Activated T-helper 9 cell treated with anti-CD3 and anti-CD28 coated beads, Interleukin-2, amount 50 U/mL, for 16 hours (primary cell): ENCODE results near the gene SLC33A1.
"Not testable (repeated sequence)": the region's sequence is repeated elsewhere in the genome, so short reads cannot be mapped to it uniquely, and the experiment has no call there.

Source experiments
- DNase-seq: peaks from one replicate; pipeline ENCODE4 v3.0.0-alpha.2; 2020; ENCODE audit warnings: low read depth

Gene SLC33A1

DNA sequence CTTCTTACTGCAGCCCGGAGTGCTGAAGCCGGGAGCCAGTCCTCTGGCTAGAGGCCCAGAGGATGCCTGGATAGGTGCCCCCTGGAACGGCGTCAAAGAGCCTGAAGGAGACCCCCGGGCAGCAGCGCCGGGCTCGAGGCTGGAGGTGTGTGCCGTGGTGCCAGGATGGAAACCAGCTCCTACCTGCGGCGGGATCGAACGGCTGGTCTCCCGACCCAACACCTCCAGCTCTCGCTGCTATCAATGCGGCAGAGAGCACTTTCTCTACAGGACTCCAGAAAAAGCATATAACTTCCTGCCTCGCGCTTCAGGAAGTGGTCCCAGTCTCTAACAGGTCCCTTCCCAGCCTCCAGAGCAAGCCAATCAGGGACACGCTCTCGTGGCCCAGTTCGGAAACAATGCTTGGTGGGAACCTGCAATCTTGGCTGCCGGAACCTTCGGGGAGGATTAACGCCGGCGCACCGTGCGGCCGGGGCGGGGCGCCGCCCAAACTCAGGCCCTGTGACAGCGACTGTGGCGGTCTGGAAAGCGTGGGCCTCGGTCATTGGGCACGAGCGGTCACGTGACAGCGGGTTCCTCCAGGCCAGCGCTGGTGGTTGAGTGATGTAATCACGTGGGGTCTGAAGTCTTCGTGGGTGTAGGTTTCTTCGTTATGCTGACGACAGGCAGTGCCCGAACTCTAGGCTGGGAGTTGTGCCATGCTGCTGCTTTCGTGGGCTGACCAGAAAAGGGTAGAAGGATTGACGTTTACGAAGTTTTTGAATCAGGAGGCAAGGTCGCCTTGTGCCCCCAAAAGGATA, at the start of gene SLC33A1:
TSS of gene SLC33A1 (minus strand) at position 287 of the 800 bp plus-strand sequence. CDS start 430 bp downstream, outside the sequence.
- peak; percentile 98 for DNase-seq

DNA sequence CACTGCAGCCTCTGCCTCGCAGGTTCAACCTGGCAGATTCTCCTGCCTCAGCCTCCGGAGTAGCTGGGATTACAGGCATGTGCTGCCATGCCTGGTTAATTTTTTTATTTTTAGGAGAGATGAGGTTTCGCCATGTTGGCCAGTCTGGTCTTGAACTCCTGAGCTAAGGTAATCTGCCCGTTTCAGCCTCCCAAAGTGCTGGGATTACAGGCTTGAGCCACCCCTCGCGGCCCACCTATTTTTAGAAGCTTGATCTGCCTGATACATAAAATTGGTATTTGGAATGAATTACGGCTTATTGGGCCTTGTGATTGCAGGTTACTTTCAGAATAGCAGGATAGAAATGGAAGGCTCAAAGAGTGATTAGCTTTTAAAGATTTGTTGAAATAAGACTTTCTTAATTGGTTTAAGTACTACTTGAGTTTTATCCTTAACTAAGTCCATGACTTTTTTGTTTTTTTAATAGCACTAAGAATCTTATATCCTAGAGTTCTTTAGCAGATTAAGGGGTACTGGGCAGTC, 41.2 kb upstream of the SLC33A1 start:
- no peak for DNase-seq

DNA sequence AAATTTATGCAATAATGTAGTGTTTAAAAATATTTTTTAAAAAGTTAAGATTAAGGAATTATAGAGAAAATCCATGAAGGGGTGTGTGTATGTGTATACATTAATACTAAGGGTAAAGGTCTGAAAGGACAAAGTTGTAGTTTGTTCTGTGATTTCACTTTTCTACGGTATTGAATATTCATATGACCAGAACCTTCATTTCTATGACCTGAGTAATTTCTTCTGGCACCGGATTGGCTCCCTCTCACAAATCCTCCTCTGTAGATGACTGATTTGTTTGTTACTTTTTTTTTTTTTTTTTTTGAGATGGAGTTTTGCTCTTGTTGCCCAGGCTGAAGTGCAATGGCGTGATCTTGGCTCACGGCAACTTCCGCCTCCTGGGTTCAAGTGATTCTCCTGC, 37.1 kb upstream of the SLC33A1 start:
- DNase-seq, result no peak

DNA sequence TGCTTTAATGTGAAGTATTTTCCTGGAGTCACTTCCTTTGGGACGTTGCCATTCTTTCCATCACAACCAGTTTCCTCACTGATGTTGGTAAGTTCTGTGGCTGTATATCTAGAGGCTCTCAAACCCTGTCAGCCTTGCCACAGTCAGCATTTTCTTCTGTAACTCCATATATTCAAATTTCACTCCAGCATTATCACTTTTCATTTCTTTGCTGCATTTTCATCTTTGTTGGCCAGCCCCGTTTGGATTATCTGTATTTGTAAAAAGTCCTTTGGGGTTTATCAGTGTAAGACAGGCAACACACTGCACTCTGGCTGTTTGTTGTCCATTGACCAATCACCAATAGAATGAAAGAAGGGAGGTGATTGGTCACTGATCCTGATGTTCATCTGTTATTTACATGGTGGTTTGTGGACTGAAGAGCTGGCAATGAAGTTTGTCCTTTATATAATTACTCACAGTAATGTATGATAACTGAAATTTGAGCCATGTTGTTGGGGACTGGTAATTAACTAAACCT, 36.5 kb upstream of the SLC33A1 start:
- no peak for DNase-seq

DNA sequence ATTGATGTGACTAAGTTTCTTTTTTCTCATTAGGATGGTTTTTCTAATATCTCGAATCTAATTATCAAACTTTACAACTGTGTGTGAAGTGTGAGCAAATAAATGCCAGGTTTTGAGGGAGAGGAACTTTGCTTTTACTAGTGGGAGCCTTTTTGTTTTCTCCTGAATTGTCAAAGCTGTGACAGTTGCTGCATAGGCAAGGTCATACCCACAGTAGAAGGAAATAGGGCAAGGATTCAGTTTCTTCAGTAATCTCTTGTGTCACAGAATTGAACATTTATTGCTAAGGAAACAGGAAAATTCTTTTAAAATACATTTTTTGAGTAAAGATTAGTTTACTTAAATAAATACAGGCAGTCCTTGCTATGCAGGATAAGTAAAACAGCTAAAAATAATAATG, 35.7 kb upstream of the SLC33A1 start:
- no peak for DNase-seq

DNA sequence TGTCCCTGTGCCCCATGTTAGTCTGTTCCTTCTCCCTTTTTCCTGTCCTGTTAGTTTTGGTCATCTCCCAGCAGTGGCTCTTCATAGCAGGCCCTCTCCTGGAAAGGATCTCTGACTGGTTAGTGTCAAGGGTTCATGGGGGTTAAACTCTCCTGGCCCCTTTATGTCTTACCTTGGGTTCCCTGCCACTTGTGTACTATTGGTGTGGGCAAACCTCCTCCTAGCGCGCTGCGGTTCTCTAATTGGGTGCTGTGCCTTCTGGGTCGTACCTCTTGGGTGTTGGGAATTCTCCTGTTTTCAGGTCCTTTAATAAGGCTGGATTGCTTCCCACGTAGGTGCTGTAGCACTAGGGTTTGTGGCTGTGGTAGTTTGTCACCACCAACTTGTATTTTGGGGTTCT, 35.0 kb upstream of the SLC33A1 start:
- DNase-seq, result no peak

DNA sequence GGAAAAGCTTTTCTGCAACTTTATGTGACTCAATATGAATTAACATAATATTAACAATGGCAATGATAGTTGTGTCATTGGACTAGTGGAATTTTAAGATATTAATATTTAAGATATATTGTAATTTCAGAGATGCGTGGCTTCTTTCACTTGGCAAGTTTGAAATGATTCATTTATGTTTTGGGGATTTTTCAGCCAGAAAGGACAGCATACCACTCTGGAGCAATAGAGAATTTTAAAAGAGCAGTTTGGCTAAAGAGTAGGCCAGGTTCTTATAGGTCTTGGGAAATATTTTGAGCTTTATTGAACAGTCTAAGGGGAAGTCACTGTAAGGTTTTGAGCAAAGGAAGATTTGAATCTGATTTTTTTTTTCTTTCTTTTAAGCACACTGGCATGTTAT, 32.7 kb upstream of the SLC33A1 start:
- DNase-seq, result no peak

DNA sequence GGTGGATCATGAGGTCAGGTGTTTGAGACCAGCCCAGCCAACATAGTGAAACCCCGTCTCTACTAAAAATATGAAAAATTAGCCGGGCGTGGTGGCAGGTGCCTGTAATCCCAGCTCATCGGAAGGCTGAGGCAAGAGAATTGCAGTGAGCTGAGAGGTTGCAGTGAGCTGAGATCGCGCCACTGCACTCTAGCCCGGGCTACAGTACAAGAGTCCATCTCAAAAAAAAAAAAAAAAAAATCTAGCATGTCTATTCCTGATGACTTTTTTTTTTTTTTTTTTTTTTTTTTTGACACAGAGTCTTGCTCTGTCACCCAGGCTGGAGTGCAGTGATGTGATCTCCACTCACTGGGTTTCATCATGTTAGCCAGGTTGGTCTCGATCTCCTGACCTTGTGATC, 32.1 kb upstream of the SLC33A1 start:
- not testable (repeated sequence) for DNase-seq

DNA sequence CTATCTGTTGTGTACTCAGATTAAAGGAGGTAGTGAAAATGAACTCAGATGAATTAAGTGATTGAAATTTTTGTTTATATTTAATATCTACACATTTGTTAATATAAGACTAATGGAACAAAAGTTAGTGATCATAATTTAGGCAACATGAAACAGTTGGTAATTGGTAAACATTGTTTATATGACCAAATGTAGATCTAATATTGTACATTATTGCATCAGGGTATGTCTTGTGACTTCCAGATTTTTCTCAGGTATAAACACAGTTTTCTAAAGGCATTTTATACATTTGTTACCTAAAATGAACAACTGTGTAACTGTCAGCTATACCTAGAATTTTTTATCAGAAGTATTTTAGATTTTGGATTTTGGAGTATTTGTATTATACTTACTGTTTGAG, 31.1 kb upstream of the SLC33A1 start:
- DNase-seq, result no peak

DNA sequence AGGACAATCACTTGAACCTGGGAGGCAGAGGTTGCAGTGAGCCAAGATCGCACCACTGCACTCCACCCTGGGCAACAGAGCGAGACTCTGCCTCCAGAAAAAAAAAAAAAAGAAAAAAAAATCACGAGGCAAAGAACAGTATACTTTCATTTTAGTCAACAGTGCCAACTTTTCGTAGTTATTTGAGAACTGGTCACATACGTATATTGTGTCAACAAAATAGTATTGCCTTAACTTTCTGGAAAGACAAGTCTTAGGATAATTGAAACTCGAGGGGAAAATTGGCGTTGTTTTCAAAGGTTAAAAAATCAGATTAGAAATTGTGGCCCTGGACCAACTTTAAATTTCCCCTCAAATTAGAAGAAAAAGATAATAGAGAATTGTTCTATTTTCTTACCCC, 30.1 kb upstream of the SLC33A1 start:
- DNase-seq, result no peak

DNA sequence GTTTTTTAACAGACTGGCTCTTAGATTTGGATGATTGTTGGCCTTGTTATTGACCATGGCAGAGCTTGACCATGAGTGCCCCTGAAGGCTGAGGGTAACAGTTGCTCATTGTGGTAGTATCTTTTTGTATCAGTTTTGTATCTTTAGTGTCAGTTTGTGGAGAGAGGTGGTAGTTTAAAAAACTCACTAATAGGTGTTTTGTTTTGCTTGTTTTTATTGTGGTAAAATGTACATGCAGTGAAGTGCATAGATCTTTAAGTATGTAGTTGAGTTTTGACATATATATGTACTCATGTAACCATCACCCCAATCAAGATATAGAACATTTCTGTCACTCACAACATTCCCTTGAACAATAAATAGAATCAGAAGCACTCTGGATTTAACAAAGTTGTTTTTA, 26.1 kb upstream of the SLC33A1 start:
- DNase-seq, result no peak

DNA sequence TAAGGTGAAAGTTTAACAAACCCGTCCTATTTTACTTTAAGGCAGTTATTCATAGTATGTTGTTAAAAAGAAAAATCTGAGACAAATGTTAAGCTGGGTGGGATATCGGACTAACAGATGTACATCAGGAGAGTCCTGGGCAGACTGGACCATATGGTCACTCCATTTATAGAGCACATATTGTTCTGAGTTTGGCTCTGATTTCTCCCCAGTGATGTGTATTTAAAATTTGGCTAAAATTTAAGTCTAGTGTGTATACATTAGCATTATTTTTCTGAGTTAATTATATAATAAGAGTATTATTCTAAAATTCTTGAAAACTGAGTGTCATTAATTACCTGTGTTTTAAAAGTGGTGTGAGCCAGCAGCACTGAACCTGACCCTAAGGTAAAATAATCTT, 22.3 kb upstream of the SLC33A1 start:
- no peak for DNase-seq

DNA sequence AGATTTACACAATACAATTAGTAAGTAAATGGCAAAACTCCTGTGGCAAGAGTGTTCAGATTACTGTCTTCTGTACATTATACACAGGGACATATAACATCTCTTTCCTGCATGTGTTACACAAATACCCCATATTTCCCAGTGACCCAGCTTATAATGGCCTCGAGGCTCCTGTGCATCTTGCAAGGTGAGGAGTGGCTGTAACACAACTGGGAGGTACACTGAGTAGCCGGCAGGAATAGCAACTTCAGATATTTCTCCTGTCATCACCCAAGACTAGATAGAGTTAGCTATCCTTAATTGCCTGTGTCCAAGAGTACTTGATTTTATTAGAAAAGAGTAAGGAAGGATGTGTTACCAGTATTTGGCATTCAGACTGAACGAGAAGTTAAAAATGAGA, 21.8 kb upstream of the SLC33A1 start:
- no peak for DNase-seq

DNA sequence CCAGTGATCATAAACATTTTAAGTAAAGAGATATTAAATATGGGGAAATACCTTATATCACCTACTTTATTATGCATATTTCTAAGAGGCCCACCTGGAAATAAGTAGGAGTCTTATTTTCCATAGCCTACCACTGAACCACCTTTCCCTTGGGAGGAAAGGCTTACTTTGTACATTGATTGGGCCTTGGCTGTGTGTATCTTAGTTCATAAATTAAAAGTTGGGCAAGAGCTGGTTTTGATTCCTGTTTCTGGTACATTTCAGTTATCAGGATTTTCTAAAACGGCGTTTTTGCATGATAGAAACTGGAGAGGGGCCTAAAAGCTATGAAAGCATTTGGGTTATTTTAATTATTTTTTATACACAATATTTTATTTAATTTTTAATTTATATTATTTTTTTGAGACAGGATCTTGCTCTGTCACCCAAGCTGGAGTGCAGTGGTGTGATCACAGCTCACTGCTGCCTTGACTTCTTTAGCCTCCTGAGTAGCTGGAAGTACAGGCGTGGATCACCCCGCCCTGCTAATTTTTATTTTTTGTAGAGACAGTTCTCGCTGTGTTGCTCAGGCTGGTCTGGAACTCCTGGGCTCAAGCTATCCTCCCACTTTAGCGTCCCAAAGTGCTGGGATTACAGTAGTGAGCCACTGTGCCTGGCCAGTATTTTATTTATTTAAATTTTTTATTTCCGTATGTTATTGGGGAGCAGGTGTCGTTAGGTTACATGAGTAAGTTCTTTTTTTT, 18.8 kb upstream of the SLC33A1 start:
- no peak for DNase-seq

DNA sequence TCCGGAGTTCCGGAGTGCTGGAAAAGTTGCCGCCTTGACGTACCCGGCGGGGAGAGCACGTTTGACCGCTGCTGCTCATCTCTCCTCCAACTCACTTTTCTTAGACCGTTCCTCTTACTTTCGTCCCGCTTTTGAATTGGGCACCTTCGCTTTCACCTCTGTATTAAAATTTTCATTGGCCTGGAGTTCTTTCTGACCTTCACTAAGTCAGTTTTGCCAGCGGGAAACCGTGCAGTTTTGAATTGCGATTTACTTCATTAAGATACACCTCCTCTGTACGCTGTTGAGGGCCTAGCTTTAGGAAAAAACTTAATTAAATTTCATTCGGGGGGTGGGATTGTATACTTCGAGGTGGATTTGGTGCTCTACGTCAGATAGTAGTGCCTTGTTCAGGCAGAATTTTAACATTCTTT, 17.5 kb upstream of the SLC33A1 start:
- DNase-seq, result no peak

DNA sequence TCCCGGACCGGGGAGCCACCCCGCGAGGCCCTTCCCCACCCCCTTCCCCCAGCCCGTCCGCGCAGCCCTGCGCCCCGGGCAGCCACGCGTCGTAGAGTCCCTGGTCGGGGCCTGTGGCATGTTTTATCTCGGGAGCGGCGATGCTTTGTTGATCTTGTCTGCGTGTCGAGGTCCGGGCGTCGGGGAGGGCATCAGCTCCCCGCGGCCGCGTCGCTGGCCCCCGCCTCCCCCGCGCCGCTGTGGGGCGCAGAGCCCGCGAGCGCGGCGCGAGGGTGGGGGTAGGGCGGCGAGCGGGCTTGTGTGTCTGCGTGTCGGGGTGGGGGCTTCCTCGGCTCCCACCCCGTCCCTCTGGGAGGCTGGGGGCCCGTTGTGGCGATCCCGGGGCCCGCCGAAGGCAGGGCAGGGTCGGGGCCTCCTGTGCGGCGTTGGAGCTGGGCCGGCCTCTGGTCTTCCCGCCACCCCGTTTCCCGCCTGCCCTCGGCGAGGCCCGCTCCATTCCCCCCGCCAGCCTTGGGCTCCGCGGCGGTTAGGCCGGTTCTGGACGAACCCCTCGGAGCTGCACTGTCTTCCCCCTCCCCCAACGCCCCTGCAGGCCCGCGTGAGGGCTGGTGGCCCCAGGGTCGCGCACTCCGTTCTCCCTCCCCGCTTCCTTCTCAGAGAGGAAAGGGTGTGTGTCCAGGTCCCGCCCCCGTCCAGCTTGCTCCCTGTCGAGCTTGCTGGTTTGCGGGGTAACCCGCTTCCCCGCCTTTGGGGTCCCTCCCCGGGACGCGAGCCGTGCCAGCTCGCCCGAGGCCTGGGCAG, 16.9 kb upstream of the SLC33A1 start:
- DNase-seq, result peak; percentile 28

DNA sequence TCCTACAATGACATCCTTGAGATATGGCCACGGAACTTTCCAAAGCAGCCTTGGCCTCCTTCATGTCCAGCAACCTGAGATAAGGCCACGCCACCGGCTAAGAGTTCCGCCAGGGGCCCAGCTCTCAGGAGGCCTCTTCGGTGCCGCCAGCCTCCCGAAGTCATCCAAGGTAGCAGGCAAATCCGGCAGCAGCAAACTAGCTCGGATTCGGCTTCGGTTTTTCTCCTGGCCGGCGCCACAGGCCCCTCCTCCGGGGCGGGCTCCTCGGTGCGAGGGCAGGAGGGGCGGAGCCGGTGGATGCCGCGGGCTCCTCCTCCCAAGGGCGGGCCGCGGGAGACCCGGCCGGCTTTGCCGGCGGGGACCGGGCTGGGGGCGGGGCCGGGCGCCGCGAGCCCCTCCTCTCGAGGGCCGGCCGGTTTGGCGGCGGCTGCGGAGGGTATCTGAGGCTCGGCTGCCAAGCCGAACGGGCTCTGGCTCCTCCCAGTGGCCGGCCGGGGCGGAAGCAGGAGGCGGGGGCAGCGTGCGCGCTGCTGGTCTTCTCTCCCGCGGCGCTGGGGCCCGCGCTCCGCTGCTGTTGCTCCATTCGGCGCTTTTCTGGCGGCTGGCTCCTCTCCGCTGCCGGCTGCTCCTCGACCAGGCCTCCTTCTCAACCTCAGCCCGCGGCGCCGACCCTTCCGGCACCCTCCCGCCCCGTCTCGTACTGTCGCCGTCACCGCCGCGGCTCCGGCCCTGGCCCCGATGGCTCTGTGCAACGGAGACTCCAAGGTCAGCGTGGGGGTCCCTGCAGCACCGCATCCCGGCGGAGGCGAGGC, 16.1 kb upstream of the SLC33A1 start, which contains the start of gene GMPS:
TSS of gene GMPS (plus strand) at position 518 of the 812 bp plus-strand sequence. CDS start at position 739, 221 bp downstream.
- DNase-seq, result peak; percentile 93

DNA sequence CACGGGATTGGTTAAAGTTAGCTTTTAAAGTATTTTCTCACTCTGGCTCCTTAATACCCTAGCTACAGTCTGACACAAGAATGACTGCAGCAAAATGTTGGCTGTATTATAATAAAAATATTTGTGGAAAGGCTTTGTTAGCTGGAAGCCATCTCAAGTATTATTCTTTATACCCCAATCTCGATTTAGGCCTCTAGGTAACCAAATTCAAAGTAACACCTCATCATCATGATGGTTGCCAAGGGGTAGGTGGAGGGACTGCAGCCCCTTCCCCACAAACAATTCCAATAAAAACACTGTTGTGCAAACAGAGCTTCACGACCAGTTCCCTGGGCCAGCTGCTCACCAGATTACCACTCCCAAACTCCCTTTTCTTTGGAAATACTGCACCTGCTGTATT, 15.5 kb upstream of the SLC33A1 start:
- no peak for DNase-seq

DNA sequence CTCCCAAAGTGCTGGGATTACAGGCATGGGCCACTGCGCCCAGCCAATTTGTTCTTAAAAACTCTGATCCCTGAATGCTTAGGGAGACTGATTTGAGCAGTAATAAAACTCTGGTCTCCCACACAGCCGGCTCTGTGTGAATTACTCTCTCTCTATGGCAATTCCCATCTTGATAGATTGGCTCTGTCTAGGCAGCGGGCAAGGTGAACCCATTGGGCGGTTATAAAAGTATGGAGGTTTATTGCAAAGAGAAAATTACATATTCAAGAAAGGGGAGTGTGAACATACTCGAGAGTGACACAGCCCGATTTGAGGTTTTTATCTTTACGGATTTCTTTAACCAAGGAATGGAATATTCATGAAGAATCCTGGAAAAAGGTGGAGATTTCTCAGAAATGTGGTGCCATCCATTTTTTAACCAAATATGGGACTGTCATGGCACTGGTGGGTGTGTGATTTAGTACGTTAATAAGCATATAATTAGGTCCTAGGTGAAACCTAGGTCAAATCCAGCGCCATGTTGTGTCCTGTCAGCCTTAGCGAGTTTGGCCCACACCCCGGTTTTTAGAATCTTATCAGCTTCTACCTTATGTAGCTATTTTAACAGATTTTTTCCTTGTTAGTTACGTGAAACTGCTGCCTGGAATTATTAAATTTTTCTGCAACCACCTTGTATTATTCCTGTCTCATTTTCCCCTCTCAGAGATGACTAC, 9.0 kb upstream of the SLC33A1 start:
- DNase-seq, result no peak

DNA sequence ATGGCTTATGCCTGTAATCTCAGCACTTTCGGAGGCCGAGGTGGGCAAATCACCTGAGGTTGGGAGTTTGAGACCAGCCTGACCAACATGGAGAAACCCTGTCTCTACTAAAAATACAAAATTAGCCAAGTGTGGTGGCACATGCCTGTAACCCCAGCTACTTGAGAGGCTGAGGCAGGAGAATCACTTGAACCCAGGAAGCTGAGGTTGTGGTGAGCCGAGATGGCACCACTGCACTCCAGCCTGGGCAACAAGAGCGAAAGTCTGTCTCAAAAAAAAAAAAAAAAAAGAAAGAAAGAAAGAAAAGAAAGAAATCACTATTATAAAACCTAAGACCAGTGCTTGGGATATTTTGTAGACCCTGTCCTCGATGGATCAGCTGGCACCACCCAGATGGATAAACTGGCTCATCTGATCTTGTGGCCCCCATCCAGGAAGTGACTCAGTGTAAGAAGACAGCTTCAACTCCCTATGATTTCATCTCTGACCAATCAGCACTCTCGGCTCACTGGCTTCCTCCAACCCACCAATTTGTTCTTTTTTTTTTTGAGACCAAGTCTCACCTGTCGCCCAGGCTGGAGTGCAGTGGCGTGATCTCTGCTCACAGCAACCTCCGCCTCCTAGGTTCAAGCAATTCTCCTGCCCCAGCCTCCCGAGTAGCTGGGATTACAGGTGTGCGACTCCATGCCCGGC, 8.2 kb upstream of the SLC33A1 start:
- peak; percentile 41 for DNase-seq
